H1 (cell line): ENCODE results near the gene CCDC198. TPM values are rescaled to one million over a fixed set of nuclear protein-coding genes. Genes with fewer than 3 reads are reported as not detected.

Experiments used
- BRCA1 ChIP-seq: IDR thresholded peaks from 2 replicates; pipeline ENCODE4 v1.6.1; 2012; ENCODE audit warnings: low read depth, low read length, improper control_type of control experiment
- CBX5 ChIP-seq: fragments of 300-800, 300-1000 bp; sonication (generic); IDR thresholded peaks from 2 replicates; pipeline ENCODE4 v1.7.1; 2016; ENCODE audit warnings: antibody characterized with exemption, low read length, low read depth
- EGR1 ChIP-seq: IDR thresholded peaks from 2 replicates; pipeline ENCODE4 v1.6.1; 2011; ENCODE audit warnings: low read depth, low read length, borderline replicate concordance
- HDAC6 ChIP-seq: IDR thresholded peaks from one replicate; pipeline ENCODE4 v1.7.1; 2012; ENCODE audit warnings: low read depth, mild to moderate bottlenecking, inconsistent platforms, low read length, moderate library complexity
- JUN ChIP-seq: IDR thresholded peaks from 2 replicates; pipeline ENCODE4 v1.6.1; 2011; ENCODE audit warnings: low read depth, mild to moderate bottlenecking, improper control_type of control experiment, low read length
- NANOG ChIP-seq: IDR thresholded peaks from 2 replicates; pipeline ENCODE4 v1.6.1; 2011; ENCODE audit warnings: low read length, low read depth, mild to moderate bottlenecking, inconsistent platforms; ENCODE audit not compliant: insufficient read depth, poor library complexity, severe bottlenecking
- POLR2AphosphoS5 ChIP-seq: IDR thresholded peaks from 2 replicates; pipeline ENCODE4 v1.6.1; 2011; ENCODE audit warnings: low read depth, low read length
- RAD21 ChIP-seq, 2 experiments: IDR thresholded peaks in 1 of 2; conservative IDR thresholded peaks in 1 of 2; 2 replicates each; pipeline ENCODE4 v1.6.1; 2011; ENCODE audit warnings: low read depth in 2 of 2, low read length in 2 of 2, improper control_type of control experiment in 1 of 2, inconsistent platforms in 1 of 2, mild to moderate bottlenecking in 1 of 2, moderate library complexity in 1 of 2
- SP2 ChIP-seq: IDR thresholded peaks from 2 replicates; pipeline ENCODE4 v1.6.1; 2012; ENCODE audit warnings: mild to moderate bottlenecking, low read length, inconsistent platforms
- polyA plus RNA-seq, 7 experiments: library from polyadenylated mRNA; depleted of rRNA in 3 of 7; stranded (reverse) in 5 of 7; unstranded in 2 of 7; fragments of >200 nt in 5 of 7; fragments of 200-250 nt in 2 of 7; gene quantifications; 1 replicate in 5 of 7; 2 replicates in 1 of 7; 4 replicates in 1 of 7; pipeline versions ENCODE4 v1.2.1 to v1.2.3, GENCODE V29; 2011 to 2013; ENCODE audit warnings: missing spikeins in 2 of 7, mixed read lengths in 2 of 7
- total RNA-seq: library from RNA; stranded (reverse); fragmentation: NEBNext Ultra II Directional; extraction: Animal tissue kit (Norgen Biotek cat#: 25700); gene quantifications from 2 replicates; pipeline ENCODE4 v1.2.1, GENCODE V29; 2021

Gene CCDC198
- total and polyA plus RNA-seq, 2 of the 8 experiments (the other 6 are each of a cell fraction or from before 2014, with no cell fraction given) = not detected

- TF ChIP-seq NANOG = no peak
- no peak for TF ChIP-seq POLR2AphosphoS5
- no peak for TF ChIP-seq SP2
- no peak for TF ChIP-seq CBX5
- no peak for TF ChIP-seq JUN
- TF ChIP-seq HDAC6 = no peak
- no peak for TF ChIP-seq BRCA1
- TF ChIP-seq RAD21 (IDR thresholded peaks at IDR 0.05 in 1 of 2, conservative IDR thresholded peaks at IDR 0.05 in 1 of 2; ENCODE audit: low read depth in 2 of 2, low read length in 2 of 2) = no peak
- TF ChIP-seq EGR1 = no peak
Measured at GRCh38 chr14:57479197-57479596, 14.5 kb downstream of the CCDC198 start (continued).
